ENCODE measurements around the gene VAV1. TPM values are rescaled to one million over a fixed set of nuclear protein-coding genes. Genes with fewer than 3 reads are reported as not detected.

VAV1 gene
- total RNA-seq, 1 experiment from 2014 or later: 0.83 TPM

DNA sequence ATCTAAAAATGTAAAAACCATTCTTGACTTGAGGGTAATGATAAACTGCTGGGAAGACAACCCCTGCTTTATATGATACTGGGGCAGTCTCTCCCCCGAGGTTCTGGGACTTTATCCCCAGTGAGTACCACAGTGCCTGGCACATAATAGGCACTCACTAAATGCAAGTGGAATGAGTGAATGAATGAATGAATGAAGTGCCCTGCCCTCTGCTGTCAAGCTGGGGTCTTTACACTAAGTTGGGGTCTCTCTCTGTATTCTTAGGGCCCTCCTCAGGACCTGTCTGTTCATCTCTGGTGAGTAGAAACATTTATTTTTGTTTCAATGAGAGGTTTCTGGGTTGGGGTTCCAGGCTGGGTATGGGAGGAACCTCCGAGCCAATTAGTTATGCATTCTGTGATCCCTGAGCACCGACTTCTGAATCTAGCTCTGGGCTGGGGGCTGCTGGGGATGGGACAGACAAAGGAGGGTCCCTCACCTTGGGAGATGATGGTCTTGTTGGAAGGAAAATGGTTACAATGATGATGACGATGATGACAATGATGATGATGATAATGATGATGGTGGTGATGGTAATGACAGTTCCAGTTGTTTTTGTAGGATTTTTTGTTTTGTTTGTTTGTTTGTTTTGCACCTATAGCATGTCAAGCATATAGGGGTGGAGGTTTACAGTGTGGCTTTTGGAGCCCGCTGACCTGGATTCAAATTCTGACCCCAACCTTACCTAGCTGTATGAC lies 70.5 kb downstream of the VAV1 start:
- Mint-ChIP-seq H3K27ac (no peak overlapping the region), H3K4me1 (0 out of 2 replicates have a peak, but pooled peaks cover 2% of the 10 kb centered on the region), H3K9me3 (peaks cover 31% of the 10 kb centered on the region), H3K4me3 (no peak overlapping the region), H3K36me3 (peaks cover 9% of the 10 kb centered on the region), H3K27me3 (ENCODE audit: low read depth) (no peaks in the 10 kb centered on the region)
- DNase-seq (ENCODE audit: low spot score) (no peak), ATAC-seq (no peak)
- no peak for TF ChIP-seq MYBL2 (CRISPR knock-in tag; IDR thresholded peaks at IDR 0.05)
- TF ChIP-seq, protein P1, sequence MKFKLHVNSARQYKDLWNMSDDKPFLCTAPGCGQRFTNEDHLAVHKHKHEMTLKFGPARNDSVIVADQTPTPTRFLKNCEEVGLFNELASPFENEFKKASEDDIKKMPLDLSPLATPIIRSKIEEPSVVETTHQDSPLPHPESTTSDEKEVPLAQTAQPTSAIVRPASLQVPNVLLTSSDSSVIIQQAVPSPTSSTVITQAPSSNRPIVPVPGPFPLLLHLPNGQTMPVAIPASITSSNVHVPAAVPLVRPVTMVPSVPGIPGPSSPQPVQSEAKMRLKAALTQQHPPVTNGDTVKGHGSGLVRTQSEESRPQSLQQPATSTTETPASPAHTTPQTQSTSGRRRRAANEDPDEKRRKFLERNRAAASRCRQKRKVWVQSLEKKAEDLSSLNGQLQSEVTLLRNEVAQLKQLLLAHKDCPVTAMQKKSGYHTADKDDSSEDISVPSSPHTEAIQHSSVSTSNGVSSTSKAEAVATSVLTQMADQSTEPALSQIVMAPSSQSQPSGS (CRISPR knock-in tag; IDR thresholded peaks at IDR 0.05; ENCODE audit: borderline replicate concordance, low read depth): no peak
- no peak for TF ChIP-seq ETV6 (CRISPR knock-in tag; IDR thresholded peaks at IDR 0.05)
- TF ChIP-seq, protein P2, sequence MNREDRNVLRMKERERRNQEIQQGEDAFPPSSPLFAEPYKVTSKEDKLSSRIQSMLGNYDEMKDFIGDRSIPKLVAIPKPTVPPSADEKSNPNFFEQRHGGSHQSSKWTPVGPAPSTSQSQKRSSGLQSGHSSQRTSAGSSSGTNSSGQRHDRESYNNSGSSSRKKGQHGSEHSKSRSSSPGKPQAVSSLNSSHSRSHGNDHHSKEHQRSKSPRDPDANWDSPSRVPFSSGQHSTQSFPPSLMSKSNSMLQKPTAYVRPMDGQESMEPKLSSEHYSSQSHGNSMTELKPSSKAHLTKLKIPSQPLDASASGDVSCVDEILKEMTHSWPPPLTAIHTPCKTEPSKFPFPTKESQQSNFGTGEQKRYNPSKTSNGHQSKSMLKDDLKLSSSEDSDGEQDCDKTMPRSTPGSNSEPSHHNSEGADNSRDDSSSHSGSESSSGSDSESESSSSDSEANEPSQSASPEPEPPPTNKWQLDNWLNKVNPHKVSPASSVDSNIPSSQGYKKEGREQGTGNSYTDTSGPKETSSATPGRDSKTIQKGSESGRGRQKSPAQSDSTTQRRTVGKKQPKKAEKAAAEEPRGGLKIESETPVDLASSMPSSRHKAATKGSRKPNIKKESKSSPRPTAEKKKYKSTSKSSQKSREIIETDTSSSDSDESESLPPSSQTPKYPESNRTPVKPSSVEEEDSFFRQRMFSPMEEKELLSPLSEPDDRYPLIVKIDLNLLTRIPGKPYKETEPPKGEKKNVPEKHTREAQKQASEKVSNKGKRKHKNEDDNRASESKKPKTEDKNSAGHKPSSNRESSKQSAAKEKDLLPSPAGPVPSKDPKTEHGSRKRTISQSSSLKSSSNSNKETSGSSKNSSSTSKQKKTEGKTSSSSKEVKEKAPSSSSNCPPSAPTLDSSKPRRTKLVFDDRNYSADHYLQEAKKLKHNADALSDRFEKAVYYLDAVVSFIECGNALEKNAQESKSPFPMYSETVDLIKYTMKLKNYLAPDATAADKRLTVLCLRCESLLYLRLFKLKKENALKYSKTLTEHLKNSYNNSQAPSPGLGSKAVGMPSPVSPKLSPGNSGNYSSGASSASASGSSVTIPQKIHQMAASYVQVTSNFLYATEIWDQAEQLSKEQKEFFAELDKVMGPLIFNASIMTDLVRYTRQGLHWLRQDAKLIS (CRISPR knock-in tag; IDR thresholded peaks at IDR 0.05; ENCODE audit: borderline replicate concordance): no peak
- no peak for TF ChIP-seq TEAD1 (CRISPR knock-in tag; IDR thresholded peaks at IDR 0.05)
- no peak for TF ChIP-seq ZNF317 (CRISPR knock-in tag; IDR thresholded peaks at IDR 0.05; ENCODE audit: borderline replicate concordance, low read depth)
- no peak for TF ChIP-seq NR1H2 (CRISPR knock-in tag; IDR thresholded peaks at IDR 0.05)
- TF ChIP-seq, protein P3, sequence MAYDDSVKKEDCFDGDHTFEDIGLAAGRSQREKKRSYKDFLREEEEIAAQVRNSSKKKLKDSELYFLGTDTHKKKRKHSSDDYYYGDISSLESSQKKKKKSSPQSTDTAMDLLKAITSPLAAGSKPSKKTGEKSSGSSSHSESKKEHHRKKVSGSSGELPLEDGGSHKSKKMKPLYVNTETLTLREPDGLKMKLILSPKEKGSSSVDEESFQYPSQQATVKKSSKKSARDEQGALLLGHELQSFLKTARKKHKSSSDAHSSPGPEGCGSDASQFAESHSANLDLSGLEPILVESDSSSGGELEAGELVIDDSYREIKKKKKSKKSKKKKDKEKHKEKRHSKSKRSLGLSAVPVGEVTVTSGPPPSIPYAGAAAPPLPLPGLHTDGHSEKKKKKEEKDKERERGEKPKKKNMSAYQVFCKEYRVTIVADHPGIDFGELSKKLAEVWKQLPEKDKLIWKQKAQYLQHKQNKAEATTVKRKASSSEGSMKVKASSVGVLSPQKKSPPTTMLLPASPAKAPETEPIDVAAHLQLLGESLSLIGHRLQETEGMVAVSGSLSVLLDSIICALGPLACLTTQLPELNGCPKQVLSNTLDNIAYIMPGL (CRISPR knock-in tag; IDR thresholded peaks at IDR 0.05): no peak
- POLR2A ChIA-PET: no interaction called here
- CTCF ChIA-PET: interaction anchor here (0.6 kb wide), 1 partner anchor 21 kb away, joined by 3 read pairs; no protein-coding TSS in a partner anchor

- H3K36me3 Mint-ChIP-seq: peaks cover 7% of the 10 kb centered on the region; the same call in 1 of the 2 replicates
- H3K4me1 Mint-ChIP-seq: 0 out of 2 replicates have a peak, but pooled peaks cover 2% of the 10 kb centered on the region
- no peak overlapping the region for H3K4me3 Mint-ChIP-seq
- no peak for ATAC-seq
- DNase-seq (ENCODE audit: low spot score): no peak
- peaks cover 3% of the 10 kb centered on the region; the same call in 1 of the 2 replicates for H3K27me3 Mint-ChIP-seq (ENCODE audit: low read depth)
- POLR2A ChIA-PET: no interaction called here
- H3K9me3 Mint-ChIP-seq: peaks cover 40% of the 10 kb centered on the region
- CTCF ChIA-PET: no interaction called here
- no peak overlapping the region for H3K27ac Mint-ChIP-seq
- no peak for TF ChIP-seq ESRRA (CRISPR knock-in tag; IDR thresholded peaks at IDR 0.05; ENCODE audit: borderline replicate concordance)
- no peak for TF ChIP-seq ETV6 (CRISPR knock-in tag; IDR thresholded peaks at IDR 0.05)
- TF ChIP-seq FOXP1 (CRISPR knock-in tag; IDR thresholded peaks at IDR 0.05; ENCODE audit: borderline replicate concordance): no peak
- no peak for TF ChIP-seq NFE2L1 (CRISPR knock-in tag; IDR thresholded peaks at IDR 0.05)
- no peak for TF ChIP-seq USF2 (CRISPR knock-in tag; IDR thresholded peaks at IDR 0.05)
- TF ChIP-seq, protein P4, sequence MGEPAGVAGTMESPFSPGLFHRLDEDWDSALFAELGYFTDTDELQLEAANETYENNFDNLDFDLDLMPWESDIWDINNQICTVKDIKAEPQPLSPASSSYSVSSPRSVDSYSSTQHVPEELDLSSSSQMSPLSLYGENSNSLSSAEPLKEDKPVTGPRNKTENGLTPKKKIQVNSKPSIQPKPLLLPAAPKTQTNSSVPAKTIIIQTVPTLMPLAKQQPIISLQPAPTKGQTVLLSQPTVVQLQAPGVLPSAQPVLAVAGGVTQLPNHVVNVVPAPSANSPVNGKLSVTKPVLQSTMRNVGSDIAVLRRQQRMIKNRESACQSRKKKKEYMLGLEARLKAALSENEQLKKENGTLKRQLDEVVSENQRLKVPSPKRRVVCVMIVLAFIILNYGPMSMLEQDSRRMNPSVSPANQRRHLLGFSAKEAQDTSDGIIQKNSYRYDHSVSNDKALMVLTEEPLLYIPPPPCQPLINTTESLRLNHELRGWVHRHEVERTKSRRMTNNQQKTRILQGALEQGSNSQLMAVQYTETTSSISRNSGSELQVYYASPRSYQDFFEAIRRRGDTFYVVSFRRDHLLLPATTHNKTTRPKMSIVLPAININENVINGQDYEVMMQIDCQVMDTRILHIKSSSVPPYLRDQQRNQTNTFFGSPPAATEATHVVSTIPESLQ (CRISPR knock-in tag; IDR thresholded peaks at IDR 0.05): no peak
- no peak for TF ChIP-seq TP53 (CRISPR knock-in tag; IDR thresholded peaks at IDR 0.05)
- TF ChIP-seq, protein P5, sequence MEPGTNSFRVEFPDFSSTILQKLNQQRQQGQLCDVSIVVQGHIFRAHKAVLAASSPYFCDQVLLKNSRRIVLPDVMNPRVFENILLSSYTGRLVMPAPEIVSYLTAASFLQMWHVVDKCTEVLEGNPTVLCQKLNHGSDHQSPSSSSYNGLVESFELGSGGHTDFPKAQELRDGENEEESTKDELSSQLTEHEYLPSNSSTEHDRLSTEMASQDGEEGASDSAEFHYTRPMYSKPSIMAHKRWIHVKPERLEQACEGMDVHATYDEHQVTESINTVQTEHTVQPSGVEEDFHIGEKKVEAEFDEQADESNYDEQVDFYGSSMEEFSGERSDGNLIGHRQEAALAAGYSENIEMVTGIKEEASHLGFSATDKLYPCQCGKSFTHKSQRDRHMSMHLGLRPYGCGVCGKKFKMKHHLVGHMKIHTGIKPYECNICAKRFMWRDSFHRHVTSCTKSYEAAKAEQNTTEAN (CRISPR knock-in tag; IDR thresholded peaks at IDR 0.05): no peak
- no peak for TF ChIP-seq MYBL2 (CRISPR knock-in tag; IDR thresholded peaks at IDR 0.05)
- no peak for TF ChIP-seq ZNF232 (CRISPR knock-in tag; IDR thresholded peaks at IDR 0.05)
- TF ChIP-seq JUN (CRISPR knock-in tag; IDR thresholded peaks at IDR 0.05): no peak
- TF ChIP-seq ZNF219 (CRISPR knock-in tag; IDR thresholded peaks at IDR 0.05; ENCODE audit: borderline replicate concordance): no peak
Measured at GRCh38 chr19:6847828-6848200, 75.3 kb downstream of the VAV1 start.
